Gastroesophageal sphincter (tissue), 4 donors: ENCODE measurements around the gene BMP3. TPM values are rescaled to one million over a fixed set of nuclear protein-coding genes. Genes with fewer than 3 reads are reported as not detected.

ENCODE experiments used
- ATAC-seq: fragments of 150-250 bp; one replicate; pipeline ENCODE4 v1.9.1; 2016; ENCODE audit warnings: mild to moderate bottlenecking, moderate library complexity
- H3K27ac ChIP-seq, 4 donors: fragments of 200-600 bp; sonication (generic) in 3 of 4; 1 replicate in 3 of 4; 2 replicates in 1 of 4; pipeline ENCODE4 v1.5.1; 2016 to 2019
- H3K27me3 ChIP-seq: fragments of 200-600 bp; sonication (generic); one replicate; pipeline ENCODE4 v1.5.1; 2019
- H3K36me3 ChIP-seq, 2 donors: fragments of 200-600 bp; sonication (generic); one replicate each; pipeline ENCODE4 v1.5.1; 2019; ENCODE audit warnings: control low read depth in 1 of 2
- H3K4me1 ChIP-seq, 3 donors: fragments of 200-600 bp; sonication (generic); 1 replicate in 2 of 3; 2 replicates in 1 of 3; pipeline ENCODE4 v1.5.1; 2016 to 2019; ENCODE audit warnings: control low read depth in 2 of 3
- H3K4me3 ChIP-seq, 2 donors: fragments of 200-600 bp; sonication (generic); one replicate each; pipeline ENCODE4 v1.5.1; 2019; ENCODE audit warnings: mild to moderate bottlenecking in 1 of 2, moderate library complexity in 1 of 2
- H3K9me3 ChIP-seq, 3 donors: fragments of 200-600 bp; sonication (generic); one replicate each; pipeline ENCODE4 v1.5.1; 2017 to 2019; ENCODE audit warnings: control low read depth in 2 of 3
- EP300 ChIP-seq: sonication (generic); formaldehyde crosslinking; IDR thresholded peaks from one replicate; pipeline ENCODE4 v1.6.1; 2017; ENCODE audit warnings: antibody characterized with exemption, mild to moderate bottlenecking
- POLR2A ChIP-seq, 2 donors: fragments of 450-650 bp; IDR thresholded peaks; one replicate each; pipeline ENCODE4 v1.6.1; 2017; ENCODE audit warnings: antibody characterized with exemption in 2 of 2, mild to moderate bottlenecking in 2 of 2, moderate library complexity in 1 of 2
- POLR2AphosphoS5 ChIP-seq: sonication (generic); formaldehyde crosslinking; IDR thresholded peaks from one replicate; pipeline ENCODE4 v1.6.1; 2017; ENCODE audit warnings: antibody characterized with exemption
- WGBS, 2 donors: methylation state at CpG; one replicate each; pipeline ENCODE4 v1.1.5; 2018; ENCODE audit warnings: low coverage in 1 of 2; 5-methylcytosine and 5-hydroxymethylcytosine counted together
- total RNA-seq, 4 donors: library from RNA; depleted of rRNA; stranded (reverse); fragments of >200 nt; gene quantifications; one replicate each; pipeline ENCODE4 v1.1.0, GENCODE V29; 2016
- TF ChIP-seq, protein P1 (sequence below), 4 experiments: fragments of 200-600 bp in 2 of 4; fragments of 450-650 bp in 2 of 4; sonication (generic) in 1 of 4; IDR thresholded peaks; one replicate each; pipeline ENCODE4 v1.5.1; 2017 to 2019; ENCODE audit warnings: antibody characterized with exemption in 4 of 4, mild to moderate bottlenecking in 2 of 4, moderate library complexity in 2 of 4

The BMP3 gene
- total RNA-seq, 4 donors from 2014 or later, result 8.2 to 24.5 (median 17.5) TPM

DNA sequence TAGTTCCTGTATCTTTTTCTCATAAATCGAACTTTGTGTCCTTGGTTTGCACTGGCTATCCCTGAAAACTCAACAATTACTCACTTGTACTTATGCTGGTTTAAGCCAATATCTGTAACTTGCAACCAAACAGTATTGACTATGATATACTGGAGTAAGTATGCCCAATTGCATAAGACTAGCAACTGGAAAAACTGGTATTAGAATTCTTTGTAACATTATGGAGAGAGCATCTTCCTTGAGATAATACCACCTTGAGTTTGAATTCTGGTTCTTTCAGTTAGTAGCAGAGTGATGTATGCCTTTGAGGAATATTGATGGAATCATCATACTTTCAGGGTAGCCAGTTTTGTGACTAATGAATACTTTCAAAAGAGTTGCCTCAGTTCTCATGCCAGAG is 28.1 kb downstream of the BMP3 start:
- no peaks in the 10 kb centered on the region for H3K9me3 ChIP-seq
- H3K36me3 ChIP-seq, result no peaks in the 10 kb centered on the region
- no peak overlapping the region for H3K4me3 ChIP-seq
- no peak for TF ChIP-seq POLR2AphosphoS5
- TF ChIP-seq EP300, result no peak
- TF ChIP-seq, protein P1, sequence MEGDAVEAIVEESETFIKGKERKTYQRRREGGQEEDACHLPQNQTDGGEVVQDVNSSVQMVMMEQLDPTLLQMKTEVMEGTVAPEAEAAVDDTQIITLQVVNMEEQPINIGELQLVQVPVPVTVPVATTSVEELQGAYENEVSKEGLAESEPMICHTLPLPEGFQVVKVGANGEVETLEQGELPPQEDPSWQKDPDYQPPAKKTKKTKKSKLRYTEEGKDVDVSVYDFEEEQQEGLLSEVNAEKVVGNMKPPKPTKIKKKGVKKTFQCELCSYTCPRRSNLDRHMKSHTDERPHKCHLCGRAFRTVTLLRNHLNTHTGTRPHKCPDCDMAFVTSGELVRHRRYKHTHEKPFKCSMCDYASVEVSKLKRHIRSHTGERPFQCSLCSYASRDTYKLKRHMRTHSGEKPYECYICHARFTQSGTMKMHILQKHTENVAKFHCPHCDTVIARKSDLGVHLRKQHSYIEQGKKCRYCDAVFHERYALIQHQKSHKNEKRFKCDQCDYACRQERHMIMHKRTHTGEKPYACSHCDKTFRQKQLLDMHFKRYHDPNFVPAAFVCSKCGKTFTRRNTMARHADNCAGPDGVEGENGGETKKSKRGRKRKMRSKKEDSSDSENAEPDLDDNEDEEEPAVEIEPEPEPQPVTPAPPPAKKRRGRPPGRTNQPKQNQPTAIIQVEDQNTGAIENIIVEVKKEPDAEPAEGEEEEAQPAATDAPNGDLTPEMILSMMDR (IDR thresholded peaks at IDR 0.05), result no peak
- no peak for TF ChIP-seq POLR2A (IDR thresholded peaks at IDR 0.05)
- ATAC-seq, result no peak
- H3K27ac ChIP-seq, result no peak overlapping the region
- H3K27me3 ChIP-seq, result no peaks in the 10 kb centered on the region
- H3K4me1 ChIP-seq, result no peaks in the 10 kb centered on the region
- WGBS, 2 donors, result 44 to 68% methylated on average over 1 of the region's 1 CpG

GRCh38 chr4:81060587-81061343 is 30.3 kb downstream of the BMP3 start:
- Histone ChIP-seq H3K9me3 (no peaks in the 10 kb centered on the region), H3K27me3 (no peaks in the 10 kb centered on the region), H3K27ac (no peak overlapping the region), H3K4me3 (no peak overlapping the region), H3K4me1 (no peaks in the 10 kb centered on the region), H3K36me3 (no peaks in the 10 kb centered on the region)
- no peak for TF ChIP-seq EP300
- TF ChIP-seq, protein P1 (IDR thresholded peaks at IDR 0.05), result no peak
- no peak for ATAC-seq
- WGBS, 2 donors, result 77 to 95% methylated on average over 5 to 6 of the region's 6 CpGs

DNA sequence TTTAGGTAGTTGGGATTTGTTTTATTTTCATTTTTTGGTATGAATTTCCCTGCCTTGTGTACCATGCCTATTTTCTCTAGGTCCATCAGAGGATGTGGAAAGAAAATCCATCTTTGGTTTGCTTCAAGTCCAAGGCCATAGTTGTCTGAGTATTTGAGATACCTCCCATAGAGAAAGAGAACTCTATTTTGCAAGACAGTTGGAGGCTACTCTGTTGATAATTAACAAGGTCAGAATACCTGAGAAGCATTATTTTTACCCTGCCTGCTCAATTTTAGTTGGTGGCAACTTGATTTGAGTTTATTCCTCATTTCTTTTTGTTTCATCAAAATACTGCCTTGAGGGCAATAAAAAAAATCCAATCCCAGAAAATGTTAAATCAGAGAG is 30.8 kb downstream of the BMP3 start:
- Histone ChIP-seq H3K9me3 (no peaks in the 10 kb centered on the region), H3K27ac (no peak overlapping the region), H3K36me3 (no peaks in the 10 kb centered on the region), H3K4me3 (no peak overlapping the region), H3K4me1 (no peaks in the 10 kb centered on the region), H3K27me3 (no peaks in the 10 kb centered on the region)
- TF ChIP-seq, protein P1 (IDR thresholded peaks at IDR 0.05), result no peak
- no peak for TF ChIP-seq EP300
- TF ChIP-seq POLR2AphosphoS5, result no peak
- no peak for TF ChIP-seq POLR2A (IDR thresholded peaks at IDR 0.05)
- no peak for ATAC-seq

GRCh38 chr4:81062001-81062400 is 31.5 kb downstream of the BMP3 start:
- no peak overlapping the region for H3K27ac ChIP-seq
- whole genome bisulfite sequencing, 2 donors, result 22 to 40% methylated on average over 1 of the region's 1 CpG
- H3K36me3 ChIP-seq, result no peaks in the 10 kb centered on the region
- ATAC-seq, result no peak
- no peak overlapping the region for H3K4me3 ChIP-seq
- no peaks in the 10 kb centered on the region for H3K4me1 ChIP-seq
- no peaks in the 10 kb centered on the region for H3K27me3 ChIP-seq
- TF ChIP-seq POLR2A (IDR thresholded peaks at IDR 0.05) (no peak), EP300 (no peak), POLR2AphosphoS5 (no peak)
- TF ChIP-seq, protein P1 (IDR thresholded peaks at IDR 0.05), result no peak
- no peaks in the 10 kb centered on the region for H3K9me3 ChIP-seq

GRCh38 chr4:81065446-81065845 is 34.9 kb downstream of the BMP3 start:
- TF ChIP-seq, protein P1 (IDR thresholded peaks at IDR 0.05), result no peak
- TF ChIP-seq POLR2A (IDR thresholded peaks at IDR 0.05), result no peak
- TF ChIP-seq POLR2AphosphoS5, result no peak
- no peak for TF ChIP-seq EP300
- Histone ChIP-seq H3K4me1 (no peaks in the 10 kb centered on the region), H3K36me3 (no peaks in the 10 kb centered on the region), H3K4me3 (no peak overlapping the region), H3K27me3 (no peaks in the 10 kb centered on the region), H3K9me3 (no peaks in the 10 kb centered on the region), H3K27ac (no peak overlapping the region)
- 66 to 79% methylated on average over 5 of the region's 5 CpGs for WGBS, 2 donors
- ATAC-seq, result no peak
